ENCODE results near the gene ALX3.

- no peak for TF ChIP-seq CTCF (IDR thresholded peaks at IDR 0.05)
- TF ChIP-seq POLR2A (IDR thresholded peaks at IDR 0.05), result no peak
Measured at GRCh38 chr1:110021285-110021684, 49.2 kb downstream of the ALX3 start.

Measured in thyroid gland (tissue), 4 donors.